Measurements from ENCODE around the gene SLC25A44. TPM values are rescaled to one million over a fixed set of nuclear protein-coding genes. Genes with fewer than 3 reads are reported as not detected.

SLC25A44 gene
- total RNA-seq, 1 experiment from 2014 or later, result 33.0 TPM

- CTCF ChIA-PET, result no interaction called here
- peaks cover 10% of the 10 kb centered on the region for H3K4me1 ChIP-seq (ENCODE audit: control insufficient read depth, insufficient read depth, low read length)
Observed at GRCh38 chr1:156260896-156261295, 67.0 kb downstream of the SLC25A44 start.

More at GRCh38 chr1:156260896-156261295, 67.0 kb downstream of the SLC25A44 start:
- no TSS peak for BruUV-seq (replicated peaks)
- TF ChIP-seq, protein P1, sequence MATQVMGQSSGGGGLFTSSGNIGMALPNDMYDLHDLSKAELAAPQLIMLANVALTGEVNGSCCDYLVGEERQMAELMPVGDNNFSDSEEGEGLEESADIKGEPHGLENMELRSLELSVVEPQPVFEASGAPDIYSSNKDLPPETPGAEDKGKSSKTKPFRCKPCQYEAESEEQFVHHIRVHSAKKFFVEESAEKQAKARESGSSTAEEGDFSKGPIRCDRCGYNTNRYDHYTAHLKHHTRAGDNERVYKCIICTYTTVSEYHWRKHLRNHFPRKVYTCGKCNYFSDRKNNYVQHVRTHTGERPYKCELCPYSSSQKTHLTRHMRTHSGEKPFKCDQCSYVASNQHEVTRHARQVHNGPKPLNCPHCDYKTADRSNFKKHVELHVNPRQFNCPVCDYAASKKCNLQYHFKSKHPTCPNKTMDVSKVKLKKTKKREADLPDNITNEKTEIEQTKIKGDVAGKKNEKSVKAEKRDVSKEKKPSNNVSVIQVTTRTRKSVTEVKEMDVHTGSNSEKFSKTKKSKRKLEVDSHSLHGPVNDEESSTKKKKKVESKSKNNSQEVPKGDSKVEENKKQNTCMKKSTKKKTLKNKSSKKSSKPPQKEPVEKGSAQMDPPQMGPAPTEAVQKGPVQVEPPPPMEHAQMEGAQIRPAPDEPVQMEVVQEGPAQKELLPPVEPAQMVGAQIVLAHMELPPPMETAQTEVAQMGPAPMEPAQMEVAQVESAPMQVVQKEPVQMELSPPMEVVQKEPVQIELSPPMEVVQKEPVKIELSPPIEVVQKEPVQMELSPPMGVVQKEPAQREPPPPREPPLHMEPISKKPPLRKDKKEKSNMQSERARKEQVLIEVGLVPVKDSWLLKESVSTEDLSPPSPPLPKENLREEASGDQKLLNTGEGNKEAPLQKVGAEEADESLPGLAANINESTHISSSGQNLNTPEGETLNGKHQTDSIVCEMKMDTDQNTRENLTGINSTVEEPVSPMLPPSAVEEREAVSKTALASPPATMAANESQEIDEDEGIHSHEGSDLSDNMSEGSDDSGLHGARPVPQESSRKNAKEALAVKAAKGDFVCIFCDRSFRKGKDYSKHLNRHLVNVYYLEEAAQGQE (IDR thresholded peaks at IDR 0.05; ENCODE audit: insufficient read depth in 1 of 2, low read depth in 2 of 2, low read length in 1 of 2), result no peak
- TF ChIP-seq TCF7L2 (IDR thresholded peaks at IDR 0.05; ENCODE audit: low read depth, low read length) (no peak), SIN3A (IDR thresholded peaks at IDR 0.05; ENCODE audit: borderline replicate concordance, insufficient read depth, low read depth, low read length) (no peak), POLR2AphosphoS5 (IDR thresholded peaks at IDR 0.05; ENCODE audit: low read depth, low read length) (no peak)
- TF ChIP-seq, protein P2, sequence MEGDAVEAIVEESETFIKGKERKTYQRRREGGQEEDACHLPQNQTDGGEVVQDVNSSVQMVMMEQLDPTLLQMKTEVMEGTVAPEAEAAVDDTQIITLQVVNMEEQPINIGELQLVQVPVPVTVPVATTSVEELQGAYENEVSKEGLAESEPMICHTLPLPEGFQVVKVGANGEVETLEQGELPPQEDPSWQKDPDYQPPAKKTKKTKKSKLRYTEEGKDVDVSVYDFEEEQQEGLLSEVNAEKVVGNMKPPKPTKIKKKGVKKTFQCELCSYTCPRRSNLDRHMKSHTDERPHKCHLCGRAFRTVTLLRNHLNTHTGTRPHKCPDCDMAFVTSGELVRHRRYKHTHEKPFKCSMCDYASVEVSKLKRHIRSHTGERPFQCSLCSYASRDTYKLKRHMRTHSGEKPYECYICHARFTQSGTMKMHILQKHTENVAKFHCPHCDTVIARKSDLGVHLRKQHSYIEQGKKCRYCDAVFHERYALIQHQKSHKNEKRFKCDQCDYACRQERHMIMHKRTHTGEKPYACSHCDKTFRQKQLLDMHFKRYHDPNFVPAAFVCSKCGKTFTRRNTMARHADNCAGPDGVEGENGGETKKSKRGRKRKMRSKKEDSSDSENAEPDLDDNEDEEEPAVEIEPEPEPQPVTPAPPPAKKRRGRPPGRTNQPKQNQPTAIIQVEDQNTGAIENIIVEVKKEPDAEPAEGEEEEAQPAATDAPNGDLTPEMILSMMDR (IDR thresholded peaks at IDR 0.05), result no peak
- H3K4me3 ChIP-seq (ENCODE audit: low read depth in 2 of 2, low read length in 2 of 2), result no peak overlapping the region
- no peaks in the 10 kb centered on the region for H3K9me3 ChIP-seq (ENCODE audit: control insufficient read depth, insufficient read depth, low read depth, low read length)
- no peaks in the 10 kb centered on the region for H3K27me3 ChIP-seq (ENCODE audit: control insufficient read depth, insufficient read depth, low read length)
- no peak for ATAC-seq
- in situ Hi-C loops (cut with HindIII; ENCODE audit: low pct_unique_long_range_greater_than_20kb, low sequenced_read_pairs), result no loop called here
- POLR2A ChIA-PET, result no interaction called here
- H3K27ac ChIP-seq (ENCODE audit: low read length), result no peak overlapping the region
- DNase-seq (ENCODE audit: low read depth, low spot score), result no peak
- H3K36me3 ChIP-seq (ENCODE audit: control insufficient read depth, insufficient read depth, low read length), result peaks cover 24% of the 10 kb centered on the region
- intact Hi-C loops (cut with micrococcal nuclease; ENCODE audit: unreplicated experiment), result no loop called here

Other genes starting within 250 kb of the SLC25A44 start
- 87.0 TPM for gene ARHGEF2, start 215.6 kb upstream of the SLC25A44 start, total RNA-seq (2021; ENCODE audit: unreplicated experiment)
- gene SSR2, start 173.2 kb upstream of the SLC25A44 start, total RNA-seq (2021; ENCODE audit: unreplicated experiment), result 252 TPM
- 60.0 TPM for gene UBQLN4, start 140.3 kb upstream of the SLC25A44 start, total RNA-seq (2021; ENCODE audit: unreplicated experiment)
- 63.4 TPM for gene LAMTOR2, start 139.3 kb upstream of the SLC25A44 start, total RNA-seq (2021; ENCODE audit: unreplicated experiment)
- gene RAB25, start 132.9 kb upstream of the SLC25A44 start, total RNA-seq (2021; ENCODE audit: unreplicated experiment), result not detected
- gene MEX3A, start 111.6 kb upstream of the SLC25A44 start, total RNA-seq (2021; ENCODE audit: unreplicated experiment), result 15.8 TPM
- 691 TPM for gene LMNA, start 79.4 kb upstream of the SLC25A44 start, total RNA-seq (2021; ENCODE audit: unreplicated experiment)
- 0.21 TPM for gene SEMA4A, start 40.5 kb upstream of the SLC25A44 start, total RNA-seq (2021; ENCODE audit: unreplicated experiment)
- gene PMF1, start 18.9 kb downstream of the SLC25A44 start, total RNA-seq (2021; ENCODE audit: unreplicated experiment), result 57.5 TPM
- gene BGLAP, start 48.1 kb downstream of the SLC25A44 start, total RNA-seq (2021; ENCODE audit: unreplicated experiment), result 0.67 TPM
- gene PAQR6, start 54.0 kb downstream of the SLC25A44 start, total RNA-seq (2021; ENCODE audit: unreplicated experiment), result 0.92 TPM
- gene SMG5, start 88.7 kb downstream of the SLC25A44 start, total RNA-seq (2021; ENCODE audit: unreplicated experiment), result 117 TPM
- 5.5 TPM for gene TMEM79, start 90.2 kb downstream of the SLC25A44 start, total RNA-seq (2021; ENCODE audit: unreplicated experiment)
- 60.2 TPM for gene GLMP, start 101.6 kb downstream of the SLC25A44 start, total RNA-seq (2021; ENCODE audit: unreplicated experiment)
- 0.28 TPM for gene VHLL, start 105.2 kb downstream of the SLC25A44 start, total RNA-seq (2021; ENCODE audit: unreplicated experiment)
- 451 TPM for gene CCT3, start 144.2 kb downstream of the SLC25A44 start, total RNA-seq (2021; ENCODE audit: unreplicated experiment)
- 3.6 TPM for gene TSACC, start 144.4 kb downstream of the SLC25A44 start, total RNA-seq (2021; ENCODE audit: unreplicated experiment)
- 0.28 TPM for gene RHBG, start 175.1 kb downstream of the SLC25A44 start, total RNA-seq (2021; ENCODE audit: unreplicated experiment)